H1 (cell line): ENCODE data around the gene MAP7.

Experiments used
- CBX8 ChIP-seq: fragments of 300-800, 300-1000 bp; sonication (generic); IDR thresholded peaks from 2 replicates; pipeline ENCODE4 v1.7.1; 2016; ENCODE audit warnings: low read depth, low read length, borderline replicate concordance
- EZH2 ChIP-seq: fragments of 200-600 bp; sonication (generic); IDR thresholded peaks from 2 replicates; pipeline ENCODE4 v1.7.1; 2012; ENCODE audit warnings: low read depth, mild to moderate bottlenecking, moderate library complexity, low read length, inconsistent platforms; ENCODE audit not compliant: severe bottlenecking
- KDM4A ChIP-seq: IDR thresholded peaks from one replicate; pipeline ENCODE4 v1.7.1; 2012; ENCODE audit warnings: low read depth, mild to moderate bottlenecking, moderate library complexity, low read length, inconsistent platforms; ENCODE audit not compliant: severe bottlenecking
- POLR2A ChIP-seq, 2 experiments: IDR thresholded peaks; 1 replicate in 1 of 2; 2 replicates in 1 of 2; pipeline ENCODE4 v1.6.1; 2011; ENCODE audit warnings: low read depth in 2 of 2, low read length in 2 of 2, mild to moderate bottlenecking in 2 of 2; ENCODE audit errors: control extremely low read depth in 1 of 2
- RAD21 ChIP-seq, 2 experiments: IDR thresholded peaks in 1 of 2; conservative IDR thresholded peaks in 1 of 2; 2 replicates each; pipeline ENCODE4 v1.6.1; 2011; ENCODE audit warnings: low read depth in 2 of 2, low read length in 2 of 2, improper control_type of control experiment in 1 of 2, inconsistent platforms in 1 of 2, mild to moderate bottlenecking in 1 of 2, moderate library complexity in 1 of 2
- RNF2 ChIP-seq: fragments of 200-900, 300-1000 bp; sonication (generic); IDR thresholded peaks from 2 replicates; pipeline ENCODE4 v1.7.1; 2016; ENCODE audit warnings: borderline replicate concordance, low read depth, mild to moderate bottlenecking, antibody characterized with exemption, low read length; ENCODE audit not compliant: poor library complexity, severe bottlenecking; ENCODE audit errors: missing control alignments
- SUZ12 ChIP-seq: fragments of 200-600 bp; sonication (generic); IDR thresholded peaks from 2 replicates; pipeline ENCODE4 v1.6.1; 2012; ENCODE audit warnings: mild to moderate bottlenecking, inconsistent platforms, low read length, moderate library complexity, mixed read lengths
- TAF7 ChIP-seq: optimal IDR thresholded peaks from 2 replicates; pipeline ENCODE3; 2011; ENCODE audit warnings: low read depth, mild to moderate bottlenecking, inconsistent platforms, low read length, moderate library complexity, borderline replicate concordance
- TCF12 ChIP-seq: IDR thresholded peaks from 2 replicates; pipeline ENCODE4 v1.6.1; 2011; ENCODE audit warnings: low read depth, mild to moderate bottlenecking, low read length
- TF ChIP-seq, protein P1 (sequence below): IDR thresholded peaks from 2 replicates; pipeline ENCODE4 v1.6.1; 2012; ENCODE audit warnings: low read length, inconsistent platforms

DNA sequence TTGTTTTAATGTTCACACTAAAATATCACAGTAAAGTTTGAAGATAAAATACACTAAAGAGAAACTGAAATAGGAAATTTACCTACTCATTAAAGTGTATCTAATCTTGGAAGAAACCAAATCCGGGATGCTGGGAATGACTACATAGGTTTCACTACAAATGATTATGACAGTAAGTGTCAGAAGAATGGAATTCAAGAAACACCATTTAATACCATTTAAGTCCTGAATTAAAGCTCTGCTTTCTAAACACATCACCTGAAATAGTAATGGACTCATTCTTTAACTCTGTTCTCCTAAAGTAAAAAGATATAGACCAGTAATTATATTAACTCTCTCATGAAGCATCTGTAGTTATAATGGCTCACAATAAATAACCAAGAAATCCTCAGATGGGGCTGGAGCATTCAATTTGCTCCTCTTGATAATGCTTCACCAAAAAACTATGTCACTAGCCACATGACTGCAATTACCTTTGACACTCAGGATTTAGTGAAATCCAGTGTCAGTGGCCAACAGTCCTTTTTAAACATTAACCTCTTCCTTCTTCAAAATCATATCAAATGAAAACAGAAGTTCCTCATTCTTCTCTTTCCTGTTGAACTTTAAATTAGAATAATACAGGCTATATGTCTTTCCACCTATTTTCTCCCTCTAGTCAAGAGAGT is 41.4 kb downstream of the MAP7 start:
- TF ChIP-seq RNF2: no peak
- TF ChIP-seq EZH2: no peak
- no peak for TF ChIP-seq POLR2A (IDR thresholded peaks at IDR 0.05; ENCODE audit: control extremely low read depth in 1 of 2, low read depth in 2 of 2, low read length in 2 of 2)
- TF ChIP-seq RAD21 (IDR thresholded peaks at IDR 0.05 in 1 of 2, conservative IDR thresholded peaks at IDR 0.05 in 1 of 2; ENCODE audit: low read depth in 2 of 2, low read length in 2 of 2): no peak
- TF ChIP-seq KDM4A: no peak
- no peak for TF ChIP-seq SUZ12
- TF ChIP-seq CBX8: no peak
- no peak for TF ChIP-seq TCF12
- no peak for TF ChIP-seq TAF7
- TF ChIP-seq, protein P1, sequence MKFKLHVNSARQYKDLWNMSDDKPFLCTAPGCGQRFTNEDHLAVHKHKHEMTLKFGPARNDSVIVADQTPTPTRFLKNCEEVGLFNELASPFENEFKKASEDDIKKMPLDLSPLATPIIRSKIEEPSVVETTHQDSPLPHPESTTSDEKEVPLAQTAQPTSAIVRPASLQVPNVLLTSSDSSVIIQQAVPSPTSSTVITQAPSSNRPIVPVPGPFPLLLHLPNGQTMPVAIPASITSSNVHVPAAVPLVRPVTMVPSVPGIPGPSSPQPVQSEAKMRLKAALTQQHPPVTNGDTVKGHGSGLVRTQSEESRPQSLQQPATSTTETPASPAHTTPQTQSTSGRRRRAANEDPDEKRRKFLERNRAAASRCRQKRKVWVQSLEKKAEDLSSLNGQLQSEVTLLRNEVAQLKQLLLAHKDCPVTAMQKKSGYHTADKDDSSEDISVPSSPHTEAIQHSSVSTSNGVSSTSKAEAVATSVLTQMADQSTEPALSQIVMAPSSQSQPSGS: no peak
